ENCODE results near the gene ETHE1. TPM values are rescaled to one million over a fixed set of nuclear protein-coding genes. Genes with fewer than 3 reads are reported as not detected.

The ETHE1 gene
- polyA plus RNA-seq, 1 donor from 2014 or later: 40.9 TPM

GRCh38 chr19:43496960-43497359 lies 30.0 kb downstream of the ETHE1 start:
- no peak for TF ChIP-seq CTCF (IDR thresholded peaks at IDR 0.05; ENCODE audit: poor library complexity, severe bottlenecking)
- no peak for TF ChIP-seq RAD21 (conservative IDR thresholded peaks at IDR 0.05)
- TF ChIP-seq TAF1 (IDR thresholded peaks at IDR 0.05; ENCODE audit: low read depth): no peak
- no peak for TF ChIP-seq SMC3 (conservative IDR thresholded peaks at IDR 0.05; ENCODE audit: poor library complexity)
- TF ChIP-seq EZH2 (IDR thresholded peaks at IDR 0.05; ENCODE audit: borderline replicate concordance, insufficient read depth, low read length, poor library complexity, severe bottlenecking): no peak
- no peak for TF ChIP-seq MXI1 (conservative IDR thresholded peaks at IDR 0.05; ENCODE audit: poor library complexity, severe bottlenecking)
- TF ChIP-seq POLR2AphosphoS5 (IDR thresholded peaks at IDR 0.05): no peak
- TF ChIP-seq REST (IDR thresholded peaks at IDR 0.05; ENCODE audit: borderline replicate concordance): no peak
- Histone ChIP-seq H4K20me1 (ENCODE audit: insufficient read depth) (no peaks in the 10 kb centered on the region), H3K4me3 (ENCODE audit: low read length) (no peak overlapping the region), H3K27ac (ENCODE audit: low read length) (no peak overlapping the region), H3K9me3 (ENCODE audit: low read length) (no peaks in the 10 kb centered on the region), H3F3A (ENCODE audit: insufficient read depth, low read length, poor library complexity, severe bottlenecking) (no peaks in the 10 kb centered on the region), H2AFZ (ENCODE audit: low read depth, low read length) (no peak overlapping the region), H3K9ac (ENCODE audit: low read length) (no peak overlapping the region), H3K36me3 (ENCODE audit: insufficient read depth, low read length) (no peaks in the 10 kb centered on the region), H3K9me2 (ENCODE audit: insufficient read depth, low read length) (no peaks in the 10 kb centered on the region), H3K4me2 (ENCODE audit: low read length) (no peak overlapping the region), H3K27me3 (ENCODE audit: insufficient read depth, low read depth, low read length) (no peaks in the 10 kb centered on the region), H3K79me2 (replicated peaks; ENCODE audit: insufficient read depth, low read length) (no peaks in the 10 kb centered on the region)

- no peak overlapping the region for H3K27ac ChIP-seq (ENCODE audit: low read length)
- no peaks in the 10 kb centered on the region for H3F3A ChIP-seq (ENCODE audit: insufficient read depth, low read length, poor library complexity, severe bottlenecking)
- no peak overlapping the region for H3K9ac ChIP-seq (ENCODE audit: low read length)
- H3K36me3 ChIP-seq (ENCODE audit: insufficient read depth, low read length): no peaks in the 10 kb centered on the region
- H3K9me3 ChIP-seq (ENCODE audit: low read length): no peaks in the 10 kb centered on the region
- no peaks in the 10 kb centered on the region for H3K9me2 ChIP-seq (ENCODE audit: insufficient read depth, low read length)
- TF ChIP-seq EP300 (conservative IDR thresholded peaks at IDR 0.05; ENCODE audit: poor library complexity, severe bottlenecking) (no peak), POLR2AphosphoS5 (IDR thresholded peaks at IDR 0.05) (no peak), EZH2 (IDR thresholded peaks at IDR 0.05; ENCODE audit: borderline replicate concordance, insufficient read depth, low read length, poor library complexity, severe bottlenecking) (no peak), REST (IDR thresholded peaks at IDR 0.05; ENCODE audit: borderline replicate concordance) (no peak), SMC3 (conservative IDR thresholded peaks at IDR 0.05; ENCODE audit: poor library complexity) (no peak), RAD21 (conservative IDR thresholded peaks at IDR 0.05) (no peak), CTCF (IDR thresholded peaks at IDR 0.05; ENCODE audit: poor library complexity, severe bottlenecking) (no peak), TAF1 (IDR thresholded peaks at IDR 0.05; ENCODE audit: low read depth) (no peak), MXI1 (conservative IDR thresholded peaks at IDR 0.05; ENCODE audit: poor library complexity, severe bottlenecking) (no peak)
- H4K20me1 ChIP-seq (ENCODE audit: insufficient read depth): no peaks in the 10 kb centered on the region
- no peak overlapping the region for H2AFZ ChIP-seq (ENCODE audit: low read depth, low read length)
- no peak overlapping the region for H3K4me3 ChIP-seq (ENCODE audit: low read length)
- H3K4me2 ChIP-seq (ENCODE audit: low read length): no peak overlapping the region
- no peaks in the 10 kb centered on the region for H3K27me3 ChIP-seq (ENCODE audit: insufficient read depth, low read depth, low read length)
- H3K79me2 ChIP-seq (replicated peaks; ENCODE audit: insufficient read depth, low read length): no peaks in the 10 kb centered on the region
Measured at GRCh38 chr19:43495082-43495481, 31.9 kb downstream of the ETHE1 start.
